Kidney epithelial cell (primary cell): Measurements from ENCODE around the gene ITGB8. TPM values are rescaled to one million over a fixed set of nuclear protein-coding genes. Genes with fewer than 3 reads are reported as not detected.

Source experiments
- DNase-seq: peaks from one replicate; pipeline ENCODE4 v3.0.0-alpha.2; 2010; ENCODE audit warnings: low read depth
- H3K27me3 ChIP-seq: 2 replicates; pipeline ENCODE4 v1.6.0; 2011; ENCODE audit warnings: low read length; ENCODE audit not compliant: control insufficient read depth, insufficient read depth
- H3K36me3 ChIP-seq: 2 replicates; pipeline ENCODE4 v1.5.1; 2011; ENCODE audit warnings: low read length; ENCODE audit not compliant: control insufficient read depth, insufficient read depth
- H3K4me3 ChIP-seq: 2 replicates; pipeline ENCODE4 v1.5.1; 2011; ENCODE audit warnings: low read depth, mild to moderate bottlenecking, control low read depth, low read length
- total RNA-seq: library from RNA; depleted of rRNA; stranded (reverse); fragments of >200 nt; gene quantifications from 2 replicates; pipeline ENCODE4 v1.2.3, GENCODE V29; 2015
- TF ChIP-seq, protein P1 (sequence below): IDR thresholded peaks from 2 replicates; pipeline ENCODE4 v1.5.1; 2011; ENCODE audit warnings: mild to moderate bottlenecking, moderate library complexity, low read length, control low read depth, inconsistent platforms; ENCODE audit not compliant: insufficient read depth, poor library complexity, severe bottlenecking

The ITGB8 gene
- total RNA-seq, result 104 and 106 TPM in 2 replicates

DNA sequence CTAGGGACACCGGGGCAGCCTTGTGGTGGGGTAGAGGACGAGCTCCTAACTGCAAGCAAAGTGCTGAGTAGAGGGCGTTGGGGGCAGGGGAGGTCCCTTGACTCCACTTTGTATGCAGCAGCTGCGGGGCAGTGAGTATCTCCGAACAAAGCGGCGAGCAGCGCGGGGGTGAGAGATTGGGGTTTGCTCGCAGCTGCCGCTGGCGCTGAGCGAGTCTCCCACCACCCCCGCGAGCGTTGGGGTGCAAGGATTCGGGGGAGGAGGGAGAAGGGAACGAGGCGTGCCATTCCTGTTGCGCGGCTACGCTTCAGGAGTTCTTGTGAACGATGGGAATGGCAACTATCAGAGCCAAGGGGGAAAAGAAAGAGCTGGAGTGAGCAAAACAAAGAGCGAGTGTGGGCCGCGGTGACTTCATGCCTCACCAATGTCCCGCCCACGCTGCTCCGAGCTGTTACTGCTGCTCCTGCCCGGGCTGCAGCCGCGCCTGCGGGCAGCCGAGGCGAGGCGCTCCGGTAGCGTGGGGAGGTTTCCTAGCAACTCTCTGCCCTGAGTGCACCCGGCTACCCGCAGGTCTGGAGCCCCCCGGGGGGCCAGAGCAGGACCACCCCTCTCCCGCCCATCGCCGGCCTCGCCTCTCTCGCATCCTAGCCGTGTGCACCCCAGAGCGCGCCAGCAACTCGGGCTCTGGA lies at the start of gene ITGB8:
Gene ITGB8 (plus strand): TSS at position 662 of the 689 bp plus-strand sequence. CDS start 907 bp downstream, outside the sequence.
- TF ChIP-seq, protein P1, sequence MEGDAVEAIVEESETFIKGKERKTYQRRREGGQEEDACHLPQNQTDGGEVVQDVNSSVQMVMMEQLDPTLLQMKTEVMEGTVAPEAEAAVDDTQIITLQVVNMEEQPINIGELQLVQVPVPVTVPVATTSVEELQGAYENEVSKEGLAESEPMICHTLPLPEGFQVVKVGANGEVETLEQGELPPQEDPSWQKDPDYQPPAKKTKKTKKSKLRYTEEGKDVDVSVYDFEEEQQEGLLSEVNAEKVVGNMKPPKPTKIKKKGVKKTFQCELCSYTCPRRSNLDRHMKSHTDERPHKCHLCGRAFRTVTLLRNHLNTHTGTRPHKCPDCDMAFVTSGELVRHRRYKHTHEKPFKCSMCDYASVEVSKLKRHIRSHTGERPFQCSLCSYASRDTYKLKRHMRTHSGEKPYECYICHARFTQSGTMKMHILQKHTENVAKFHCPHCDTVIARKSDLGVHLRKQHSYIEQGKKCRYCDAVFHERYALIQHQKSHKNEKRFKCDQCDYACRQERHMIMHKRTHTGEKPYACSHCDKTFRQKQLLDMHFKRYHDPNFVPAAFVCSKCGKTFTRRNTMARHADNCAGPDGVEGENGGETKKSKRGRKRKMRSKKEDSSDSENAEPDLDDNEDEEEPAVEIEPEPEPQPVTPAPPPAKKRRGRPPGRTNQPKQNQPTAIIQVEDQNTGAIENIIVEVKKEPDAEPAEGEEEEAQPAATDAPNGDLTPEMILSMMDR, result no peak
- H3K27me3 ChIP-seq, result no peaks in the 10 kb centered on the region
- H3K4me3 ChIP-seq, result peak within 1 kb of the TSS; percentile 76
- peak; percentile 95 for DNase-seq
- no peaks in the 10 kb centered on the region for H3K36me3 ChIP-seq

DNA sequence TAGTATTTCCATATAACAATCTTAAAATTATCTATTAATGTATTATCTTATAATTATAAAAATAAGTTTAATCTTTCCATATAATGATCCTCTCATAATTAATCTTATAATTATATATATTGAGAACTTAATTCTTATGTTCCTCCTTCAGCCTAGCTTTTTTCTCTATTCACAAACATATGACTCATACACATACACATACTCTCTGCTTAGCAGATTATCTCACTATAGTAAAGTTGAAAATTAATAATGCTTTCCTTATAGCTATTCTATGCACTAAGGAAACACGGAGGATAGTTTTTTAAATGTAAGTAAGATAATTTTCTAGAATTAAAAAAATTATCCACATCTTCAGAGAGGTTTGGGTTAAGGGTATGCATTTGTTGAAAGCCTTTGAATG lies 47.7 kb upstream of the ITGB8 start:
- TF ChIP-seq, protein P1, result no peak
- Histone ChIP-seq H3K27me3 (no peaks in the 10 kb centered on the region), H3K4me3 (no peak overlapping the region), H3K36me3 (no peaks in the 10 kb centered on the region)
- DNase-seq, result no peak

DNA sequence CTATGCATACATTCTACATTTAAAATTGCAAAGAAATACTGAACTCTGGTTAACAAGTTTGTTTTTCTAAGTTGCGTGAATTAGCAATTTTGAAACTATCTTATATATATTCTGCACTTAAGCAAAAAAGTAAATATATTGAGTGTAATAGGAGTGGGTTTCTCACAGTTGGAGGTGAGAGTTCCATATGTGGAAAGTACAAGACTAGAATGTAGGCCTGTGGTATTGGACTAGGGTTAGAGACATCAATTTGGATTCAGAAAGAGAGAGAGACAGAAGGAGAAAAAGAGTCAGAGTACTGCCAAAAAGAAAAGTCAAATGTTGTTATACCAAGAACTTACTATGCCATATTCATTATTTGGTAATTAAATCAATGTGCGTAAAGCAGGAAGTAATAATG lies 47.3 kb upstream of the ITGB8 start:
- Histone ChIP-seq H3K36me3 (no peaks in the 10 kb centered on the region), H3K27me3 (no peaks in the 10 kb centered on the region), H3K4me3 (no peak overlapping the region)
- DNase-seq, result no peak
- TF ChIP-seq, protein P1, result no peak

DNA sequence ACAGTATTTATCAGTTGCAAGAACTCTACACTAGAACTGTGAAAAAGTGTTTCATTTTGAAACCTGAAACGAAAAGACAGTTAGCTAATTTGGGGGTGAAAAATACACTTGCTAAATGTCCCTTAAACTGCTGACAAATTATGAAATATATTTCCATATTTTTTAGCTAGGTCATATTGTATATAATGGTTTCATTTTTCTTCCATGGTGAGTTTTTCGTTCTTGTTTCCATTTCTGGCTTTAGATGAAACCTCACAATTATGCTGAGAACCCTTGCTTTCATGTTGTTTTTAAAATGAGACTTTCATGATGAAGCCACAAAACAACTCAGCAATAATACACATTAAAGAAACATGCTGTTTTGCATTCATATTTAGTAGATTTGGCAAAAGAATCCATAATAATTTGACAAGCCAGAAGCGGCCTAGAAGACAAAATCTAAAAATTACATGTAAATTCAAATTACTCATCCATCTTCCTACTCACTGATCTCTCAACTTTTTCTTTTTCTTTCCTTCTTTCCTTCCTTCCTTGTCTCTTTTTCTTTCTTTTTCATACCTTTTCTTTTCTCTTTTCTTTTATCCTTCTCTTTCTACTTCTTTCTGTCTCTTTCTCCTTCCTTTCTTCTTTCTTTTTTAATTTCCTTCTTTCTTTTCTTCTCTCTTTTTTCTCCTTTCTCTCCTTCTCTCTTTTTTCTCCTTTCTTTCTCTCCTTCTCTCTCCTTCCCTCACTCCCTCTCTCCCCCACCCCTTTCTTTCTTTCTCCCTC lies 46.5 kb upstream of the ITGB8 start:
- no peaks in the 10 kb centered on the region for H3K27me3 ChIP-seq
- no peak overlapping the region for H3K4me3 ChIP-seq
- TF ChIP-seq, protein P1, result no peak
- H3K36me3 ChIP-seq, result no peaks in the 10 kb centered on the region
- no peak for DNase-seq

DNA sequence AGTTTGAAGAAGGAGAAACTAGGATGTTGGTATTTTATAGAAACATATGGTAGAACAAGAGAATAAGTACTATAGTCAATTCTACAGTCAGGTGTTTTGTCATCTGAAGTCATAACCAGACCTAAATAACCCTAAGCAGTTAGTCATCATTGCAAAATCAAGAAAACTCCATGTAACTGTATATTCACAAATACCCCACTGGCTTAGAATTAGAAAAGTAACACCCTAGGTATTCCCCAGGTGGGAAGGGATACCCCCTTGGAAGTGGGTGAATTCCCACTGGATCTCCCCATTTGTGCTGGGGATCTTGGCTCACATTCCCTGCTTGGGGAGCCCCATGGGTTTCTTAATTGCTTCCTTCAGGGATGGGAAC lies 45.9 kb upstream of the ITGB8 start:
- TF ChIP-seq, protein P1, result no peak
- Histone ChIP-seq H3K4me3 (no peak overlapping the region), H3K27me3 (no peaks in the 10 kb centered on the region), H3K36me3 (no peaks in the 10 kb centered on the region)
- no peak for DNase-seq

DNA sequence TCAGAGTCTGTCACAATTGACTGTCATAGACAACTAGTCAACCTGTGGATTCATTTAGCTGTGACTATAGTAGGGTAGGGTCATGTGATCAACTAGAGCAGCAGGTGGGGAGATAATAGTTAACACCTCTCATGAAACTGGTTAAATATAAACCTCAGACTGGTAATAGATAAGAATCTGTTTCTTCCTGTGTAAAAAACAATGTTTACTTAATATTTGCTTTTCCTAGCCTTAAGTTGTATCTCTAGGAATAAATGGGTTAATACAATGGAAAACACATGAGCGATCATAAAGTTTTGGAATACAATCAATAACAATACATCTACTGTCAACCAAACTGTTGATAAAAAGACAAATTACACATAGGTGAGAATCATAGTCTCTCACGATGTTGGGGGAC lies 43.4 kb upstream of the ITGB8 start:
- Histone ChIP-seq H3K4me3 (no peak overlapping the region), H3K27me3 (no peaks in the 10 kb centered on the region), H3K36me3 (no peaks in the 10 kb centered on the region)
- no peak for DNase-seq
- TF ChIP-seq, protein P1, result no peak
